ENCODE results near the gene ALDOA.
A peak's percentile ranks its signal among the peaks of the same experiment; 100 is the strongest.
"Not testable (repeated sequence)": the region's sequence is repeated elsewhere in the genome, so short reads cannot be mapped to it uniquely, and the experiment has no call there.

Gene ALDOA

DNA sequence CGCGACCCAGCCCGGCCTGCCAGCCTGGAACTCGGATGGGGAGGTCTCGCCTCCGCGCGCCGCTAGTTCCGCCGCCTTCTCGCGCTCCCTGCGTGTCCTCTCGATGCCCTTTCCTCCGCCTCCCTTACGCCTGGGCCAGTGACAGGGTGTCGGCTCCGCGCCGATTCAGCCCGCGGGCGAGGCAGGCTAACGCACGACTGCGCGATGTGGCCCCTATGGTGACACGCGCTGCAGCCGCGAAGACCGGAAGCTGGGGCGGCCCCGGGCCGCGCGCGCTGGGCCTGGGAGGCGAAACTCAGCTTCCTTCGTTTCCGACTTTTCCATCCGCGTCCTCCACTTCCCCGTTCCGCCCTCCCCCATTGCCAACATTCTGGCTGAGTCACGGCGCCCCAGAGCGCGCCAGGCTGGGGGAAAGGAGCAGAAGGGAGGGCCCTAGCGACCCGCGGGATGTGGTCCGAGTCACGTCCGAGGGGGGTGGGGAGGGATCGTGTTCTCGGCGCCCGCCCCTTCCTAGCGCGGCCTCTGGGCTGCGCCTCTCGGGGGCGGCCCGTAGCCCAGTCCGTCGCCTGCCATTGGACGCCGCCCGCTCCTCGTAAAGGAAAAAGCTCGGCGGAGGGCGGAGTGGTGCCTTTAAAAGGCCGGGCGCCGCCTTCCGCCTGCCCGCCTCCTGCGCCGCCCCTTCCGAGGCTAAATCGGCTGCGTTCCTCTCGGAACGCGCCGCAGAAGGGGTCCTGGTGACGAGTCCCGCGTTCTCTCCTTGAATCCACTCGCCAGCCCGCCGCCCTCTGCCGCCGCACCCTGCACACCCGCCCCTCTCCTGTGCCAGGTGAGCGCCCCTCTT is at the start of gene ALDOA:
TSS of gene ALDOA (plus strand) at position 659 of the 841 bp plus-strand sequence. CDS start 1,138 bp downstream, outside the sequence.
- DNase-seq, result peak; percentile 99

DNA sequence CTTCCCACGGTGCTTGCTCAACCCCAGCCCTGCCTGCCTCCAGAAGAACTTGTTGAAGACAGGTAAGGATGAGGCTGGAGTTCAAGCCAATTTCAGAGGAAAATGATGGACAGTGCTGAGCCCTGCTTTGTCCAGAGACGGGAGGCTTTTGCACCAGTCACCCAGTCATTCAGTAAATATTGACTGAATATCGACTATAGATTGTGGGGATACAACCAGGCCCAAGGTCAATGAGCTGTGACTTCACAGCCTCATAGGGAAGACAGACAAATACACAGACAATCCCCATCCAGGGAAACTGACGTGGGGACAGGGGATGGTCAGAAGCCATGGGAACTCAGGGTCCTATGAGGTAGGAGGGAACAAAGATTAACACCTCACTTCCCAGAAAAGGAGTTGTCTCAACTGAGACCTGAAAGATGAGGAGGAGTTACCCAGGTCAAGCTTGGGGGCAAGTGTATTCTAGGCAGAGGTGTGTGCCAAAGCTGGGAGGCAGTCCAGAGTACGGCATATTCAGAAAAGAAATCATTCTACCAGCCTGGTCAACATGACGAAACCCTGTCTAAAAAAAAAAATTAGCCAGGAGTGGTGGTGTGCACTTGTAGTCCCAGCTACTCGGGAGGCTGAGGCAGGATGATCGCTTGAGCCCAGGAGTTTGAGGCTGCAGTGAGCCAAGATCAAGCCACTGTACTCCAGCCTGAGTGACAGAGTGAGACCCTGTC is 48.8 kb upstream of the ALDOA start:
- DNase-seq, result no peak

GRCh38 chr16:30017277-30017656 is 48.3 kb upstream of the ALDOA start:
- DNase-seq, result no peak

GRCh38 chr16:30017937-30018336 is 47.6 kb upstream of the ALDOA start:
- not testable (repeated sequence) for DNase-seq

GRCh38 chr16:30018731-30019158 is 46.8 kb upstream of the ALDOA start:
- DNase-seq, result no peak

DNA sequence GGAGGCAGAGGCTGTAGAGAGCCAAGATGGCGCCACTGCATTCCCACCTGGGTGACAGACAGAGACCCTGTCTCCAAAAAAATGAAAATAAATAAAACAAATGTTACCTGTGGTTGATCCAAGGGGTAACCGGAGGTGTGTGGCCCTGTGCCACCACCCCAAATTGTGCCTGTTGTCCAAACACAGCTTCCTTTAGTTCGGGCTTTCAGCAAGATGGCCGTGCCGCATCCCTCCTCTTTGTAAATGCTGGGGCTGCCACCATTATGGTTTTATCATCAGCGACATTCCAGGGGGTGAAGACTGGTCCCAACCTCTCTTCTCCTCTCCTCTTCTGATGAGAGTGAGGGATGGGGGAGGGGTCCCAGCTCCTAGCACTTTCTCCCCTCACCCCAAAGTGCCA is 42.7 kb upstream of the ALDOA start, which contains the start of gene C16orf92:
TSS of gene C16orf92 (plus strand) at position 312 of the 400 bp plus-strand sequence. CDS start 143 bp downstream, outside the sequence.
- DNase-seq, result no peak

DNA sequence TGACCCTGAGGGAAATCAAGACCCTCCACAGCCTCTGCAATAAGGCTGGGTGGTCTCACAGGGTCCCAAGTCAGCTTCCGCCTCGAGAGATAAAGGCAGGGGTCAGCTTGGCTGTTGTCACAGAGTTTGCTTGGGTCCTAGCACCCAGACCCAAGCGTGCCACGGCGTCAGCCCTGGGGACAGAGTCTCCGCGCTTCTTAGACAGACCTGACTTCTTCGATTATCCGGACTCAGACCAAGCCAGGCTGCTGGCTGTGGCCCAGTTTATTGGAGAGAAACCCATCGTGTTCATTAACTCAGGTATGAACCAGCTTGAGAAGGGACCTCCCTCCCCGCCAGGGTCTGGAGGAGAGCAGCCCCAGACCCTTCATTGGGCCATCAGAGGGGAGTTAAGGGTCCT is 42.0 kb upstream of the ALDOA start:
- DNase-seq, result no peak

GRCh38 chr16:30024451-30024850 is 41.1 kb upstream of the ALDOA start:
- no peak for DNase-seq

DNA sequence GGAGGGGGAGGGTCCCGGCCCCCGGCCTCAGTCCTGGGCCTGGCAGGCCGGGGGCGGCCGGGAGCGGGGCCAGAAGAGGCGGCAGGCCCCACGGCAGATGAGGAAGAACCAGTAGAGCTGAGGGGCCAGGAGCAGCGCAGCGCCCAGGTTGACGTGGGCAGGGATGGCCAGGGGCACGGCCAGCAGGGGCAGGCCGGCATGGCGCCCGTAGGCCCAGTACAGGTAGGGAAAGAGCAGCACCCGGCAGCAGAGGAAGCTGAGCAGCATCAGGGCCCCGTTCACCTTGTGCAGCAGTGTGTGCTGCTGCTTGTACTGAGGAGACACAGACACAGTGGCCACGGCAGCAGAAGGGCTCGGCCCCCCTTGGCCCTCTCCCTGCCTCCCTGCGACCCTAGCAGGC is 40.4 kb upstream of the ALDOA start:
- DNase-seq, result no peak

GRCh38 chr16:30025574-30025973 is 40.0 kb upstream of the ALDOA start:
- no peak for DNase-seq

DNA sequence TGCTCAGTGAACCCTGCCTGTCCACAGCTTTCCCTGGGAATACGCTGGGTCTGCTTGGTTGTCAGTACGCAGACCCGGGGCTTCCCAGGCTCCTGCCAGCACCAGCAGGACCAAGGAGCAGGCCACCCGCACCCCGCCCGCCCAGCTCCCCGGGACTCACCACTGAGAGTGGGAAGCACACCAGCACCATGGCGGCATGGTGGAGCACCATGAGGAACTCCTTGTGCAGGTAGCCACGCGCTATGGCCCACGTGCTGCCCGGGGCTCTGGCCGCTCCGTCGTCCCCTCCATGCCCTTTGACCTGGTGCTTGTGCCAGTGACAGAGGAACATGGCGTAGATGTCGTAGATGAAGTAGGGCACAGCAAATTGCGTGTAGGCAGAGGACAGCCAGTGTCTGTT is 39.1 kb upstream of the ALDOA start:
- no peak for DNase-seq

DNA sequence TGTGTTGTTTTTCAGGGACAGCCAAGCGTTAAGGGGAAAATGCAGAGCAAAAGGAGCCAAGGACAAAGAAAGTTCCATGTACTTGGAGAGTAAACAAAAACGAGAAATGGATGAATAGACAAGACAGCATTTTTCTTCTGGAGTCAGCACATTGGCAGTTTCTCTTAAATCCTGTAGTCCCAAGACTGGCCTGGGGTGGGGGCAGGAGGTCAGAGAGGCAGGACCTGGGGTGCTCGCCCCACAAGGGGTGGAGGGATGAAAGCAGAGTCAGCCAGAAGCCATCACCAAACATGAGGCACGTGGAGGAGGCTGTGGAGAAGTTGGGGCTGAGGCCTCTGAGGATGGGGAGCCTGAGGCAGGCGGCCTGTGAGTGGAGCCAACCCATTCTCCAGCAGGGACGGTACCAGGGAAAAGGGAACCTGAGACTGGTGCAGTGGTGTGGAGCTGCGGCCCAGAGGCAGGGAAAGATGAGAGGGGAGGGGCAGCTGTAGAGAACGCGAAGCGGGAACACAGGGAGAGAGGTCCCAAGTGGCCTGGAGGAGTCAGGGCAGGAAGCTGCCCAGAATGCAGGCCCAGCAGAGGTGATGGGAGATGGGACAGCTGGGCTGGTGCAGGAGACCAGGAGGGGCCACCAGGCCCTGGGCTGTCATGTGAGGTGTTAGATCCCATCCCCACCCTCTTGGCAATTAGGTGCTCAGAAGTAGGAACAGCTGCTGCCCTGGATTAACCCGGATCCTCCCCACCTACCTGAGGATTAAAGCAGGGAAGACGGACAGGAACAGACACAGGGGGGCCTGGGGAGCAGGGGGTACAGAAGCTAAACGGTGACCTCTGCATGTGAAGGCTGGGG is 37.7 kb upstream of the ALDOA start:
- DNase-seq, result no peak

DNA sequence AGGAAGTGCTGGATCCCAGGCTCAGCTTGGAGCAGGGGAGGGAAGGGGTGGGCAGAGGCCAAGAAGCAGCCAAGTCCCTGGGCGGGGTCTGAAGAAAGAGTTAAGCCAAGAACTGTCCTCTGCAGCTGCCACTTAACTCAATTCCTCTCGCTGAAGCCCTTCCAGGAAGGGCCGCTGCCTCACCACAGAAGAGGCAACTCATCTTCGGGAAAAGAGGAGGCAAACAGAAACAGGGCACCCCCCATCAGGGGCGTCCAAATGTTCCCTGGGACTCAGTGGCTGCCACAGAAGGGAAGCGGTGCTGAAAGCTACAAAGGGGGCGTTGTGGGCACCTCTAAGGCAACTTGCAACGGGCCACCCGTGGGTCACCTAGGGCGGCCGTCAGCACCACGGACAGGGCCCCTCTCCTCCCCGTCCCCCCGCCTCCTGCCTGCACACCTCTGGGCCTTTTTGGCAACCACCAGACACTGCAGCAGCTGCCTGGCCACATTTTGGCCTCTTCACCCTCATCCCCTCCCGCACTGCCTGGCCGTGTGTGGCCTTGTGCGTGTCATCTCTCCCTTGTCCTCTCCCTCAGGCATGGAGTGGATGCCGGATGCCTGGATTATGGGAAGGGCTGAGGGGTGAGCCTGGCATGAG is 37.0 kb upstream of the ALDOA start:
- peak; percentile 66 for DNase-seq

GRCh38 chr16:30030011-30030685 is 35.4 kb upstream of the ALDOA start:
- no peak for DNase-seq

GRCh38 chr16:30030841-30031413 is 34.6 kb upstream of the ALDOA start, which contains the start of gene TLCD3B:
Gene TLCD3B (minus strand): TSS chr16:30031271. CDS start chr16:30030527, 744 bp downstream.
- DNase-seq, result no peak

DNA sequence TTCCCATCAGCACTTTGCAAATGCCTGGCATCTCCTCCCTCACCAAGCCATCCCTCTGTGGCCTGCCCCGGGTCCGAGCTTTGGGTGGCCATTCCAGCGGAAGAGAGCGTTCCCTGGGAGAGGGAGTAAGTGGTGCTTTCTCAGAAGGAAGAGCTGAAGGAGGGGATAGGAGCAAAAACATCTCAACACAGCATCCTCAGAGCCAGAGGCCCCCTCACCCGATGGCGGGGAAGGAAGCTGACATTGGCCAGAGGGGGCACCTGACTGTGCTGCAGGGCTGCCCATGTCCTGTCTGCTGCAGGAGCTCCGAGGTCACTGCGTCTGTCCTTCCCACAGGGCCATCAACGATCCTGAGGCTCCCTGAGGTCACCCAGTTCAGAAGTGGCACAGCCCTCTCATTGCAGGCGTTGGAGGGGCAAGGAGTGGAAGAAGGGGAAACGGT is 34.1 kb upstream of the ALDOA start:
- DNase-seq, result no peak

- peak; percentile 68 for DNase-seq
These were observed 33.3 kb upstream of the ALDOA start for GRCh38 chr16:30032083-30032819.

DNA sequence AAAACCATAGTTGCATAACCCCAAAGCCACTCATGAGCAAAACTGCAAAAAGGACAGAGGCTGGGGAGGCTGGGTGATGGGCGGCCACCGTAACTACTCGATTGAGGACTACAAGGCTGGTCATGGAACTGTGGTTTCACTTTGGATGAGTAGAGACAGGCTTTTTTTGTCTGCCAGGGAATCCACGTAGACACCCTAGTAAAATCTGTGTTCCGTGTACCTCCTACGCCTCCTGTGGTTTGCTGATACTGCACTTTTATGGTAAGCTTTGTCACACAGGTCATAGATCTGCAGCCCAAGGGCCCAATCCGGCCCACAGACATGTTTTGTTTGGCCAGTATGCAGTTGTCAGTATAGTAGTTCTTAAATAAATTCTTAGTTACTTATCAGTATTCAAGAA is 32.3 kb upstream of the ALDOA start:
- DNase-seq, result no peak

DNA sequence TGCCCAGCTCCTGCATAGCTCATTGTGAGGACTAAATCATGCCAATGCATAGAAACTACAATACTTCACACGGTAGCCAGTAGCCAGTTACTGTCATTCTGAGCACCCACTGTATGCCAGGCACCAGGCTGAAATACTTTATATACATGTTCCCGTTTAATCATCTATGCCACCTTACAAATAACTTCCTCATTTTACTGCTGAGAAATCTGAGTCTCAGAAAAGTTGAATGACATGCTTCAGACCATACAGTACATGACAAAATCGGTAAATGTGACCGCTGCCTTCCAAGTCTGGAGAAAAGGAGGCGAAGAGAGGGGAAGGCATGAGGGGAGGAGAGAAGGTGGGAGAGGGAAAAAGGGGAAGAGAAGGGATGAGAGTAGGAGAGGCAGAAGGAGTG is 25.3 kb upstream of the ALDOA start:
- DNase-seq, result no peak

DNA sequence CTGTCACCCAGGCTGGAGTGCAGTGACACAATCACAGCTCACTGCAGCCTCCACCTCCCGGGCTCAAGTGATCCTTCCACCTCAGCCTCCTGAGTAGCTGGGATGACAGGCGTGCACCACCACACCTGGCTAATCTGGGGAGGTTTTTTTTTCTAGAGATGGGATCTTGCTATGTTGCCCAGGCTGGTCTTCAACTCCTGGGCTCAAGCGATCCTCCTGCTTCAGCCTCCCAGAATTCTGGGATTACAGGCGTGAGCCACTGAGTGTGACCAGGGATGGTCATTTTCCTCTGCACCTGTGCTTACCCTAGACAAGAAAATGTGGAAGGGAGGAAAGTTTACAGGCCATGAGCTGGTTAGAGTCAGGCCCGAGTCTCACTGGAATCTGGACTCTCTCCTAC is 24.9 kb upstream of the ALDOA start:
- not testable (repeated sequence) for DNase-seq

DNA sequence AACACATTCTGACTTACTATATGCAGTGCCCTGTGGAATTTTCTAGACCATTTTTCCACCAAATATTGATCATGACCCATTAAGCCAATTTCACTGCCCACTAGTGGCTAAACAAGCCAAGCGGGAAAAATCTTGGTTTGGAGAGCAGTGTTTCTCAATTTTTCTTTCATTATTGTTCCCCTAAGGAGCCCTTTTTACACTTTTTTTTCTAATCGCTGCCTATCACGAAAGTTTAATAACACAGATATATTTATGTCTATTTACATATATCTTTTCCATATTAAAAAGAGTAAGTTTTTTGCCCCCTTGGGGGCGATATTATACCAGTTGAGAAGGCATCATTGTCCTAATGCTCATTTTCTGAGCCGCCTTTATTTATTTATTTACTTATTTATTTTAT is 23.7 kb upstream of the ALDOA start:
- no peak for DNase-seq
